ENCODE measurements around the gene RPL26.

DNA sequence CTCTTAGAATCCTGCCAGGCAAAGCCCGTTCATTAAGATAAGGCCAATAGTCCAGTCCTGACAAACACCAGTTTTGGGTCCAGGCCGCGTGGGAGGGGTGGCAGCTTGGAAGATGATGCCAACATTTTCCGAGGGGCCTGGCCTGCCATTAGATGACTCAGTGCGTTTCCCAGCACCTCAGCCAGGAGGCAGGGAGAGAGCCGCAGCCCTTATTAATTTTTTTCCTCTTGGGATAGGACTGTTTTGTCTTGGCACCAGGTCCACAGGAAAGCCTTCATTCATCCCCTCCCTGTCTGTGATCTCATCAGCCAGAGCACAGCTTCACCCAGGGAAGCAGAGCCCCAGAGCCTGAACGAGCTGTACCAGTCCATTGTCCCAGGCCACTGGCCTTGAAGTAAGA is 48.0 kb upstream of the RPL26 start:
- TF ChIP-seq, protein P1, sequence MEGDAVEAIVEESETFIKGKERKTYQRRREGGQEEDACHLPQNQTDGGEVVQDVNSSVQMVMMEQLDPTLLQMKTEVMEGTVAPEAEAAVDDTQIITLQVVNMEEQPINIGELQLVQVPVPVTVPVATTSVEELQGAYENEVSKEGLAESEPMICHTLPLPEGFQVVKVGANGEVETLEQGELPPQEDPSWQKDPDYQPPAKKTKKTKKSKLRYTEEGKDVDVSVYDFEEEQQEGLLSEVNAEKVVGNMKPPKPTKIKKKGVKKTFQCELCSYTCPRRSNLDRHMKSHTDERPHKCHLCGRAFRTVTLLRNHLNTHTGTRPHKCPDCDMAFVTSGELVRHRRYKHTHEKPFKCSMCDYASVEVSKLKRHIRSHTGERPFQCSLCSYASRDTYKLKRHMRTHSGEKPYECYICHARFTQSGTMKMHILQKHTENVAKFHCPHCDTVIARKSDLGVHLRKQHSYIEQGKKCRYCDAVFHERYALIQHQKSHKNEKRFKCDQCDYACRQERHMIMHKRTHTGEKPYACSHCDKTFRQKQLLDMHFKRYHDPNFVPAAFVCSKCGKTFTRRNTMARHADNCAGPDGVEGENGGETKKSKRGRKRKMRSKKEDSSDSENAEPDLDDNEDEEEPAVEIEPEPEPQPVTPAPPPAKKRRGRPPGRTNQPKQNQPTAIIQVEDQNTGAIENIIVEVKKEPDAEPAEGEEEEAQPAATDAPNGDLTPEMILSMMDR (conservative IDR thresholded peaks at IDR 0.05 in 1 of 2, IDR thresholded peaks at IDR 0.05 in 1 of 2; ENCODE audit: low read depth in 1 of 2, low read length in 2 of 2): no peak
- no peak for TF ChIP-seq EZH2 (IDR thresholded peaks at IDR 0.05; ENCODE audit: low read length, missing control alignments)
